HepG2 (cell line): Measurements from ENCODE around the gene ZDHHC16. TPM values are rescaled to one million over a fixed set of nuclear protein-coding genes. Genes with fewer than 3 reads are reported as not detected.

Source experiments
- ARNT2 ChIP-seq: sonication (generic); formaldehyde crosslinking; IDR thresholded peaks from 2 replicates; pipeline ENCODE4 v1.8.0; 2022; ENCODE audit warnings: mild to moderate bottlenecking, low read depth, missing genetic modification reagents, moderate library complexity
- GZF1 ChIP-seq: sonication (generic); formaldehyde crosslinking; IDR thresholded peaks from 2 replicates; pipeline ENCODE4 v1.5.1; 2020; ENCODE audit warnings: mild to moderate bottlenecking, missing genetic modification reagents
- HES4 ChIP-seq: sonication (generic); formaldehyde crosslinking; IDR thresholded peaks from 2 replicates; pipeline ENCODE4 v1.9.0; 2021; ENCODE audit warnings: mild to moderate bottlenecking, missing genetic modification reagents, borderline replicate concordance
- NR0B2 ChIP-seq: sonication (generic); formaldehyde crosslinking; IDR thresholded peaks from 2 replicates; pipeline ENCODE4 v1.4.0; 2020; ENCODE audit warnings: mild to moderate bottlenecking, missing genetic modification reagents
- RARG ChIP-seq: sonication (generic); formaldehyde crosslinking; IDR thresholded peaks from 2 replicates; pipeline ENCODE4 v1.4.0; 2020; ENCODE audit warnings: low read depth, mild to moderate bottlenecking, missing genetic modification reagents
- ZC3H13 ChIP-seq: sonication (generic); formaldehyde crosslinking; IDR thresholded peaks from 2 replicates; pipeline ENCODE4 v1.8.1; 2023; ENCODE audit warnings: mild to moderate bottlenecking, missing genetic modification reagents, moderate library complexity
- ZNF720 ChIP-seq: sonication (generic); formaldehyde crosslinking; IDR thresholded peaks from 2 replicates; pipeline ENCODE4 v1.4.0; 2020; ENCODE audit warnings: missing genetic modification reagents
- polyA plus RNA-seq, 8 experiments: library from polyadenylated mRNA; depleted of rRNA in 3 of 8; stranded (reverse) in 7 of 8; unstranded in 1 of 8; fragments of >200 nt; fragmentation: Illumina TruSeq in 4 of 8; extraction: Trizol in 4 of 8; gene quantifications; 2 replicates each; pipeline versions ENCODE4 v1.2.1 to v1.2.3, GENCODE V29; 2011 to 2016; ENCODE audit warnings: low read depth in 4 of 8, missing spikeins in 1 of 8, mixed read lengths in 1 of 8; ENCODE audit not compliant: insufficient read depth in 1 of 8
- total RNA-seq, 5 experiments: library from RNA; depleted of rRNA; stranded (reverse); fragments of >200 nt; fragmentation: Illumina TruSeq; extraction: Trizol; gene quantifications; 2 replicates each; pipeline ENCODE4 v1.2.3, GENCODE V29; 2016; ENCODE audit warnings: low read depth in 1 of 5
- TF ChIP-seq, protein P1 (sequence below): IDR thresholded peaks from 2 replicates; pipeline ENCODE4 v1.4.0; 2020; ENCODE audit warnings: mild to moderate bottlenecking, missing genetic modification reagents
- TF ChIP-seq, protein P2 (sequence below), 2 experiments: fragments of 450-650 bp in 1 of 2; sonication (generic) in 1 of 2; formaldehyde crosslinking in 1 of 2; IDR thresholded peaks; 2 replicates each; pipeline versions ENCODE4 v1.6.1 to v1.8.0; 2016 to 2022; ENCODE audit warnings: antibody characterized with exemption in 1 of 2, mild to moderate bottlenecking in 1 of 2, missing genetic modification reagents in 1 of 2
- TF ChIP-seq, protein P3 (sequence below): sonication (generic); formaldehyde crosslinking; IDR thresholded peaks from 2 replicates; pipeline ENCODE4 v1.5.1; 2020; ENCODE audit warnings: mild to moderate bottlenecking, moderate library complexity, missing genetic modification reagents

Gene ZDHHC16
- total and polyA plus RNA-seq, 2 of the 13 experiments (the other 11 are each of a cell fraction or from before 2014, with no cell fraction given): 40.8 to 41.8 TPM

GRCh38 chr10:97498076-97498840 lies 52.3 kb downstream of the ZDHHC16 start, which contains the start of gene MMS19 (continued):
- TF ChIP-seq, protein P1, sequence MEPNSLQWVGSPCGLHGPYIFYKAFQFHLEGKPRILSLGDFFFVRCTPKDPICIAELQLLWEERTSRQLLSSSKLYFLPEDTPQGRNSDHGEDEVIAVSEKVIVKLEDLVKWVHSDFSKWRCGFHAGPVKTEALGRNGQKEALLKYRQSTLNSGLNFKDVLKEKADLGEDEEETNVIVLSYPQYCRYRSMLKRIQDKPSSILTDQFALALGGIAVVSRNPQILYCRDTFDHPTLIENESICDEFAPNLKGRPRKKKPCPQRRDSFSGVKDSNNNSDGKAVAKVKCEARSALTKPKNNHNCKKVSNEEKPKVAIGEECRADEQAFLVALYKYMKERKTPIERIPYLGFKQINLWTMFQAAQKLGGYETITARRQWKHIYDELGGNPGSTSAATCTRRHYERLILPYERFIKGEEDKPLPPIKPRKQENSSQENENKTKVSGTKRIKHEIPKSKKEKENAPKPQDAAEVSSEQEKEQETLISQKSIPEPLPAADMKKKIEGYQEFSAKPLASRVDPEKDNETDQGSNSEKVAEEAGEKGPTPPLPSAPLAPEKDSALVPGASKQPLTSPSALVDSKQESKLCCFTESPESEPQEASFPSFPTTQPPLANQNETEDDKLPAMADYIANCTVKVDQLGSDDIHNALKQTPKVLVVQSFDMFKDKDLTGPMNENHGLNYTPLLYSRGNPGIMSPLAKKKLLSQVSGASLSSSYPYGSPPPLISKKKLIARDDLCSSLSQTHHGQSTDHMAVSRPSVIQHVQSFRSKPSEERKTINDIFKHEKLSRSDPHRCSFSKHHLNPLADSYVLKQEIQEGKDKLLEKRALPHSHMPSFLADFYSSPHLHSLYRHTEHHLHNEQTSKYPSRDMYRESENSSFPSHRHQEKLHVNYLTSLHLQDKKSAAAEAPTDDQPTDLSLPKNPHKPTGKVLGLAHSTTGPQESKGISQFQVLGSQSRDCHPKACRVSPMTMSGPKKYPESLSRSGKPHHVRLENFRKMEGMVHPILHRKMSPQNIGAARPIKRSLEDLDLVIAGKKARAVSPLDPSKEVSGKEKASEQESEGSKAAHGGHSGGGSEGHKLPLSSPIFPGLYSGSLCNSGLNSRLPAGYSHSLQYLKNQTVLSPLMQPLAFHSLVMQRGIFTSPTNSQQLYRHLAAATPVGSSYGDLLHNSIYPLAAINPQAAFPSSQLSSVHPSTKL (CRISPR knock-in tag): no peak
- no peak for TF ChIP-seq ZNF720 (CRISPR knock-in tag)
- TF ChIP-seq, protein P2, sequence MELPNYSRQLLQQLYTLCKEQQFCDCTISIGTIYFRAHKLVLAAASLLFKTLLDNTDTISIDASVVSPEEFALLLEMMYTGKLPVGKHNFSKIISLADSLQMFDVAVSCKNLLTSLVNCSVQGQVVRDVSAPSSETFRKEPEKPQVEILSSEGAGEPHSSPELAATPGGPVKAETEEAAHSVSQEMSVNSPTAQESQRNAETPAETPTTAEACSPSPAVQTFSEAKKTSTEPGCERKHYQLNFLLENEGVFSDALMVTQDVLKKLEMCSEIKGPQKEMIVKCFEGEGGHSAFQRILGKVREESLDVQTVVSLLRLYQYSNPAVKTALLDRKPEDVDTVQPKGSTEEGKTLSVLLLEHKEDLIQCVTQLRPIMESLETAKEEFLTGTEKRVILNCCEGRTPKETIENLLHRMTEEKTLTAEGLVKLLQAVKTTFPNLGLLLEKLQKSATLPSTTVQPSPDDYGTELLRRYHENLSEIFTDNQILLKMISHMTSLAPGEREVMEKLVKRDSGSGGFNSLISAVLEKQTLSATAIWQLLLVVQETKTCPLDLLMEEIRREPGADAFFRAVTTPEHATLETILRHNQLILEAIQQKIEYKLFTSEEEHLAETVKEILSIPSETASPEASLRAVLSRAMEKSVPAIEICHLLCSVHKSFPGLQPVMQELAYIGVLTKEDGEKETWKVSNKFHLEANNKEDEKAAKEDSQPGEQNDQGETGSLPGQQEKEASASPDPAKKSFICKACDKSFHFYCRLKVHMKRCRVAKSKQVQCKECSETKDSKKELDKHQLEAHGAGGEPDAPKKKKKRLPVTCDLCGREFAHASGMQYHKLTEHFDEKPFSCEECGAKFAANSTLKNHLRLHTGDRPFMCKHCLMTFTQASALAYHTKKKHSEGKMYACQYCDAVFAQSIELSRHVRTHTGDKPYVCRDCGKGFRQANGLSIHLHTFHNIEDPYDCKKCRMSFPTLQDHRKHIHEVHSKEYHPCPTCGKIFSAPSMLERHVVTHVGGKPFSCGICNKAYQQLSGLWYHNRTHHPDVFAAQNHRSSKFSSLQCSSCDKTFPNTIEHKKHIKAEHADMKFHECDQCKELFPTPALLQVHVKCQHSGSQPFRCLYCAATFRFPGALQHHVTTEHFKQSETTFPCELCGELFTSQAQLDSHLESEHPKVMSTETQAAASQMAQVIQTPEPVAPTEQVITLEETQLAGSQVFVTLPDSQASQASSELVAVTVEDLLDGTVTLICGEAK (IDR thresholded peaks at IDR 0.05): no peak
- TF ChIP-seq, protein P2 (CRISPR knock-in tag; IDR thresholded peaks at IDR 0.05): peak; percentile 46; the same call in 1 of the 2 replicates
- peak; percentile 37; the same call in 1 of the 2 replicates for TF ChIP-seq HES4 (CRISPR knock-in tag)
- TF ChIP-seq, protein P3, sequence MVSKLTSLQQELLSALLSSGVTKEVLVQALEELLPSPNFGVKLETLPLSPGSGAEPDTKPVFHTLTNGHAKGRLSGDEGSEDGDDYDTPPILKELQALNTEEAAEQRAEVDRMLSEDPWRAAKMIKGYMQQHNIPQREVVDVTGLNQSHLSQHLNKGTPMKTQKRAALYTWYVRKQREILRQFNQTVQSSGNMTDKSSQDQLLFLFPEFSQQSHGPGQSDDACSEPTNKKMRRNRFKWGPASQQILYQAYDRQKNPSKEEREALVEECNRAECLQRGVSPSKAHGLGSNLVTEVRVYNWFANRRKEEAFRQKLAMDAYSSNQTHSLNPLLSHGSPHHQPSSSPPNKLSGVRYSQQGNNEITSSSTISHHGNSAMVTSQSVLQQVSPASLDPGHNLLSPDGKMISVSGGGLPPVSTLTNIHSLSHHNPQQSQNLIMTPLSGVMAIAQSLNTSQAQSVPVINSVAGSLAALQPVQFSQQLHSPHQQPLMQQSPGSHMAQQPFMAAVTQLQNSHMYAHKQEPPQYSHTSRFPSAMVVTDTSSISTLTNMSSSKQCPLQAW (CRISPR knock-in tag): peak; percentile 51; the same call in 1 of the 2 replicates
- TF ChIP-seq GZF1 (CRISPR knock-in tag): no peak
- TF ChIP-seq NR0B2 (CRISPR knock-in tag): no peak
- TF ChIP-seq ARNT2: peak; percentile 82
- 0 out of 2 replicates have a peak, but pooled peaks have one; percentile 15 for TF ChIP-seq RARG (CRISPR knock-in tag)
- TF ChIP-seq ZC3H13 (CRISPR knock-in tag): peak; percentile 71; the same call in 1 of the 2 replicates
